K562 (cell line): ENCODE measurements around the gene SCGB1D4. TPM values are rescaled to one million over a fixed set of nuclear protein-coding genes. Genes with fewer than 3 reads are reported as not detected.

Experiments used
- GABPB2 ChIP-seq: fragments of 250-450 bp; sonication (Bioruptor Pico); conservative IDR thresholded peaks from 2 replicates; pipeline ENCODE4 v1.5.1; 2021; ENCODE audit warnings: mild to moderate bottlenecking
- polyA plus RNA-seq, 8 experiments: library from polyadenylated mRNA; depleted of rRNA in 4 of 8; stranded (reverse) in 5 of 8; unstranded in 3 of 8; fragments of >200 nt; fragmentation: Nextera tagmentation in 2 of 8; fragmentation: Illumina TruSeq in 1 of 8; extraction: Ambion mirVana in 2 of 8; extraction: Trizol in 1 of 8; gene quantifications; 2 replicates each; pipeline versions ENCODE4 v1.2.1 to v1.2.3, GENCODE V29; 2011 to 2014; ENCODE audit warnings: inconsistent platforms in 1 of 8, missing spikeins in 1 of 8
- total RNA-seq, 7 experiments: library from RNA; depleted of rRNA in 6 of 7; stranded (reverse); fragments of >200 nt in 6 of 7; fragmentation: Illumina TruSeq in 2 of 7; extraction: Trizol in 2 of 7; gene quantifications; 2 replicates each; pipeline versions ENCODE4 v1.2.1 to v1.2.3, GENCODE V29; 2011 to 2021; ENCODE audit warnings: low replicate concordance in 1 of 7
- TF ChIP-seq, protein P1 (sequence below): fragments of 450-650 bp; IDR thresholded peaks from 2 replicates; pipeline ENCODE4 v1.7.1; 2018; ENCODE audit warnings: mild to moderate bottlenecking, low read depth; ENCODE audit not compliant: partially characterized antibody
- TF ChIP-seq, protein P2 (sequence below): fragments of 450-650 bp; IDR thresholded peaks from 2 replicates; pipeline ENCODE4 v1.6.1; 2016; ENCODE audit warnings: mild to moderate bottlenecking, moderate library complexity
- TF ChIP-seq, protein P3 (sequence below): fragments of 150-350 bp; IDR thresholded peaks from 2 replicates; pipeline ENCODE4 v1.6.1; 2014; ENCODE audit warnings: low read depth, mild to moderate bottlenecking, low read length, borderline replicate concordance
- TF ChIP-seq, protein P4 (sequence below): sonication (generic); formaldehyde crosslinking; IDR thresholded peaks from 2 replicates; pipeline ENCODE4 v1.8.1; 2023; ENCODE audit warnings: mild to moderate bottlenecking, missing genetic modification reagents

Gene SCGB1D4
- total and polyA plus RNA-seq, 9 of the 15 experiments (the other 6 are each of a cell fraction or from before 2014, with no cell fraction given), result not detected

DNA sequence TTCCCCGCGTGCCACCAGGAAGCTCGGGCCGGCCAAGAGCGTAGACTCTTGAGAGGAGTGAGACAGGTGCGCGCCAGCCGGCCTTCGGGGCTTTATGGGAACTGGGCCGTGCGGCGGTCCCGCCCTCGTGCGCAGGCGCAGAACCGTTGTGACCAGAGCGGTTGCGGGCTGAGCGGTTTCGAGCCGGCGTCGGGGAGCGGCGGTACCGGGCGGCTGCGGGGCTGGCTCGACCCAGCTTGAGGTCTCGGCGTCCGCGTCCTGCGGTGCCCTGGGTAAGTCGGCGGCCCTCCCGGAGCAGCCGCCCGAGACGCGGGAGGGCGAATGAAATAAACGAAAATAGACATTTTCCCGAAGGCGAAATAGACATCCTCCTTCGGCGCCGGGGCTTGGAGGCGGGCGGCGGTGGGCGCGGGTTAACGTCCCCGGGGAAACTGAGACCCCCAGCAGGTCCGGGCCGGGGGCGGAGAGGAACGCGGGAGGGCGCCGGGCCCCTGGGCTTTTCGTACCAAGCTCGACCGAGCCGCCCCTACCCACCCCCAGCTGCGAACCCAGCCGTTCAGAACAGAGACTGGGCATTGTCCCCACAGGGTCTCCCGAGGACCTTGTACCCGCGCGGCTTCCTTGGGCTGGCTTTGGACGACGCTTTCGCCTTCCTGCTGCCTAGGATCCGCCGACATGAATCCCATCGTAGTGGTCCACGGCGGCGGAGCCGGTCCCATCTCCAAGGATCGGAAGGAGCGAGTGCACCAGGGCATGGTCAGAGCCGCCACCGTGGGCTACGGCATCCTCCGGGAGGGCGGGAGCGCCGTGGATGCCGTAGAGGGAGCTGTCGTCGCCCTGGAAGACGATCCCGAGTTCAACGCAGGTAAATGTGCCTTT is 38.7 kb upstream of the SCGB1D4 start, which contains the start of gene ASRGL1 (continued):
- TF ChIP-seq, protein P1, sequence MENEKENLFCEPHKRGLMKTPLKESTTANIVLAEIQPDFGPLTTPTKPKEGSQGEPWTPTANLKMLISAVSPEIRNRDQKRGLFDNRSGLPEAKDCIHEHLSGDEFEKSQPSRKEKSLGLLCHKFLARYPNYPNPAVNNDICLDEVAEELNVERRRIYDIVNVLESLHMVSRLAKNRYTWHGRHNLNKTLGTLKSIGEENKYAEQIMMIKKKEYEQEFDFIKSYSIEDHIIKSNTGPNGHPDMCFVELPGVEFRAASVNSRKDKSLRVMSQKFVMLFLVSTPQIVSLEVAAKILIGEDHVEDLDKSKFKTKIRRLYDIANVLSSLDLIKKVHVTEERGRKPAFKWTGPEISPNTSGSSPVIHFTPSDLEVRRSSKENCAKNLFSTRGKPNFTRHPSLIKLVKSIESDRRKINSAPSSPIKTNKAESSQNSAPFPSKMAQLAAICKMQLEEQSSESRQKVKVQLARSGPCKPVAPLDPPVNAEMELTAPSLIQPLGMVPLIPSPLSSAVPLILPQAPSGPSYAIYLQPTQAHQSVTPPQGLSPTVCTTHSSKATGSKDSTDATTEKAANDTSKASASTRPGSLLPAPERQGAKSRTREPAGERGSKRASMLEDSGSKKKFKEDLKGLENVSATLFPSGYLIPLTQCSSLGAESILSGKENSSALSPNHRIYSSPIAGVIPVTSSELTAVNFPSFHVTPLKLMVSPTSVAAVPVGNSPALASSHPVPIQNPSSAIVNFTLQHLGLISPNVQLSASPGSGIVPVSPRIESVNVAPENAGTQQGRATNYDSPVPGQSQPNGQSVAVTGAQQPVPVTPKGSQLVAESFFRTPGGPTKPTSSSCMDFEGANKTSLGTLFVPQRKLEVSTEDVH, result no peak
- no peak for TF ChIP-seq GABPB2 (CRISPR knock-in tag)
- TF ChIP-seq, protein P2, sequence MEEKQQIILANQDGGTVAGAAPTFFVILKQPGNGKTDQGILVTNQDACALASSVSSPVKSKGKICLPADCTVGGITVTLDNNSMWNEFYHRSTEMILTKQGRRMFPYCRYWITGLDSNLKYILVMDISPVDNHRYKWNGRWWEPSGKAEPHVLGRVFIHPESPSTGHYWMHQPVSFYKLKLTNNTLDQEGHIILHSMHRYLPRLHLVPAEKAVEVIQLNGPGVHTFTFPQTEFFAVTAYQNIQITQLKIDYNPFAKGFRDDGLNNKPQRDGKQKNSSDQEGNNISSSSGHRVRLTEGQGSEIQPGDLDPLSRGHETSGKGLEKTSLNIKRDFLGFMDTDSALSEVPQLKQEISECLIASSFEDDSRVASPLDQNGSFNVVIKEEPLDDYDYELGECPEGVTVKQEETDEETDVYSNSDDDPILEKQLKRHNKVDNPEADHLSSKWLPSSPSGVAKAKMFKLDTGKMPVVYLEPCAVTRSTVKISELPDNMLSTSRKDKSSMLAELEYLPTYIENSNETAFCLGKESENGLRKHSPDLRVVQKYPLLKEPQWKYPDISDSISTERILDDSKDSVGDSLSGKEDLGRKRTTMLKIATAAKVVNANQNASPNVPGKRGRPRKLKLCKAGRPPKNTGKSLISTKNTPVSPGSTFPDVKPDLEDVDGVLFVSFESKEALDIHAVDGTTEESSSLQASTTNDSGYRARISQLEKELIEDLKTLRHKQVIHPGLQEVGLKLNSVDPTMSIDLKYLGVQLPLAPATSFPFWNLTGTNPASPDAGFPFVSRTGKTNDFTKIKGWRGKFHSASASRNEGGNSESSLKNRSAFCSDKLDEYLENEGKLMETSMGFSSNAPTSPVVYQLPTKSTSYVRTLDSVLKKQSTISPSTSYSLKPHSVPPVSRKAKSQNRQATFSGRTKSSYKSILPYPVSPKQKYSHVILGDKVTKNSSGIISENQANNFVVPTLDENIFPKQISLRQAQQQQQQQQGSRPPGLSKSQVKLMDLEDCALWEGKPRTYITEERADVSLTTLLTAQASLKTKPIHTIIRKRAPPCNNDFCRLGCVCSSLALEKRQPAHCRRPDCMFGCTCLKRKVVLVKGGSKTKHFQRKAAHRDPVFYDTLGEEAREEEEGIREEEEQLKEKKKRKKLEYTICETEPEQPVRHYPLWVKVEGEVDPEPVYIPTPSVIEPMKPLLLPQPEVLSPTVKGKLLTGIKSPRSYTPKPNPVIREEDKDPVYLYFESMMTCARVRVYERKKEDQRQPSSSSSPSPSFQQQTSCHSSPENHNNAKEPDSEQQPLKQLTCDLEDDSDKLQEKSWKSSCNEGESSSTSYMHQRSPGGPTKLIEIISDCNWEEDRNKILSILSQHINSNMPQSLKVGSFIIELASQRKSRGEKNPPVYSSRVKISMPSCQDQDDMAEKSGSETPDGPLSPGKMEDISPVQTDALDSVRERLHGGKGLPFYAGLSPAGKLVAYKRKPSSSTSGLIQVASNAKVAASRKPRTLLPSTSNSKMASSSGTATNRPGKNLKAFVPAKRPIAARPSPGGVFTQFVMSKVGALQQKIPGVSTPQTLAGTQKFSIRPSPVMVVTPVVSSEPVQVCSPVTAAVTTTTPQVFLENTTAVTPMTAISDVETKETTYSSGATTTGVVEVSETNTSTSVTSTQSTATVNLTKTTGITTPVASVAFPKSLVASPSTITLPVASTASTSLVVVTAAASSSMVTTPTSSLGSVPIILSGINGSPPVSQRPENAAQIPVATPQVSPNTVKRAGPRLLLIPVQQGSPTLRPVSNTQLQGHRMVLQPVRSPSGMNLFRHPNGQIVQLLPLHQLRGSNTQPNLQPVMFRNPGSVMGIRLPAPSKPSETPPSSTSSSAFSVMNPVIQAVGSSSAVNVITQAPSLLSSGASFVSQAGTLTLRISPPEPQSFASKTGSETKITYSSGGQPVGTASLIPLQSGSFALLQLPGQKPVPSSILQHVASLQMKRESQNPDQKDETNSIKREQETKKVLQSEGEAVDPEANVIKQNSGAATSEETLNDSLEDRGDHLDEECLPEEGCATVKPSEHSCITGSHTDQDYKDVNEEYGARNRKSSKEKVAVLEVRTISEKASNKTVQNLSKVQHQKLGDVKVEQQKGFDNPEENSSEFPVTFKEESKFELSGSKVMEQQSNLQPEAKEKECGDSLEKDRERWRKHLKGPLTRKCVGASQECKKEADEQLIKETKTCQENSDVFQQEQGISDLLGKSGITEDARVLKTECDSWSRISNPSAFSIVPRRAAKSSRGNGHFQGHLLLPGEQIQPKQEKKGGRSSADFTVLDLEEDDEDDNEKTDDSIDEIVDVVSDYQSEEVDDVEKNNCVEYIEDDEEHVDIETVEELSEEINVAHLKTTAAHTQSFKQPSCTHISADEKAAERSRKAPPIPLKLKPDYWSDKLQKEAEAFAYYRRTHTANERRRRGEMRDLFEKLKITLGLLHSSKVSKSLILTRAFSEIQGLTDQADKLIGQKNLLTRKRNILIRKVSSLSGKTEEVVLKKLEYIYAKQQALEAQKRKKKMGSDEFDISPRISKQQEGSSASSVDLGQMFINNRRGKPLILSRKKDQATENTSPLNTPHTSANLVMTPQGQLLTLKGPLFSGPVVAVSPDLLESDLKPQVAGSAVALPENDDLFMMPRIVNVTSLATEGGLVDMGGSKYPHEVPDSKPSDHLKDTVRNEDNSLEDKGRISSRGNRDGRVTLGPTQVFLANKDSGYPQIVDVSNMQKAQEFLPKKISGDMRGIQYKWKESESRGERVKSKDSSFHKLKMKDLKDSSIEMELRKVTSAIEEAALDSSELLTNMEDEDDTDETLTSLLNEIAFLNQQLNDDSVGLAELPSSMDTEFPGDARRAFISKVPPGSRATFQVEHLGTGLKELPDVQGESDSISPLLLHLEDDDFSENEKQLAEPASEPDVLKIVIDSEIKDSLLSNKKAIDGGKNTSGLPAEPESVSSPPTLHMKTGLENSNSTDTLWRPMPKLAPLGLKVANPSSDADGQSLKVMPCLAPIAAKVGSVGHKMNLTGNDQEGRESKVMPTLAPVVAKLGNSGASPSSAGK, result peak; percentile 94
- TF ChIP-seq, protein P3, sequence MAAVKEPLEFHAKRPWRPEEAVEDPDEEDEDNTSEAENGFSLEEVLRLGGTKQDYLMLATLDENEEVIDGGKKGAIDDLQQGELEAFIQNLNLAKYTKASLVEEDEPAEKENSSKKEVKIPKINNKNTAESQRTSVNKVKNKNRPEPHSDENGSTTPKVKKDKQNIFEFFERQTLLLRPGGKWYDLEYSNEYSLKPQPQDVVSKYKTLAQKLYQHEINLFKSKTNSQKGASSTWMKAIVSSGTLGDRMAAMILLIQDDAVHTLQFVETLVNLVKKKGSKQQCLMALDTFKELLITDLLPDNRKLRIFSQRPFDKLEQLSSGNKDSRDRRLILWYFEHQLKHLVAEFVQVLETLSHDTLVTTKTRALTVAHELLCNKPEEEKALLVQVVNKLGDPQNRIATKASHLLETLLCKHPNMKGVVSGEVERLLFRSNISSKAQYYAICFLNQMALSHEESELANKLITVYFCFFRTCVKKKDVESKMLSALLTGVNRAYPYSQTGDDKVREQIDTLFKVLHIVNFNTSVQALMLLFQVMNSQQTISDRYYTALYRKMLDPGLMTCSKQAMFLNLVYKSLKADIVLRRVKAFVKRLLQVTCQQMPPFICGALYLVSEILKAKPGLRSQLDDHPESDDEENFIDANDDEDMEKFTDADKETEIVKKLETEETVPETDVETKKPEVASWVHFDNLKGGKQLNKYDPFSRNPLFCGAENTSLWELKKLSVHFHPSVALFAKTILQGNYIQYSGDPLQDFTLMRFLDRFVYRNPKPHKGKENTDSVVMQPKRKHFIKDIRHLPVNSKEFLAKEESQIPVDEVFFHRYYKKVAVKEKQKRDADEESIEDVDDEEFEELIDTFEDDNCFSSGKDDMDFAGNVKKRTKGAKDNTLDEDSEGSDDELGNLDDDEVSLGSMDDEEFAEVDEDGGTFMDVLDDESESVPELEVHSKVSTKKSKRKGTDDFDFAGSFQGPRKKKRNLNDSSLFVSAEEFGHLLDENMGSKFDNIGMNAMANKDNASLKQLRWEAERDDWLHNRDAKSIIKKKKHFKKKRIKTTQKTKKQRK, result no peak
- TF ChIP-seq, protein P4, sequence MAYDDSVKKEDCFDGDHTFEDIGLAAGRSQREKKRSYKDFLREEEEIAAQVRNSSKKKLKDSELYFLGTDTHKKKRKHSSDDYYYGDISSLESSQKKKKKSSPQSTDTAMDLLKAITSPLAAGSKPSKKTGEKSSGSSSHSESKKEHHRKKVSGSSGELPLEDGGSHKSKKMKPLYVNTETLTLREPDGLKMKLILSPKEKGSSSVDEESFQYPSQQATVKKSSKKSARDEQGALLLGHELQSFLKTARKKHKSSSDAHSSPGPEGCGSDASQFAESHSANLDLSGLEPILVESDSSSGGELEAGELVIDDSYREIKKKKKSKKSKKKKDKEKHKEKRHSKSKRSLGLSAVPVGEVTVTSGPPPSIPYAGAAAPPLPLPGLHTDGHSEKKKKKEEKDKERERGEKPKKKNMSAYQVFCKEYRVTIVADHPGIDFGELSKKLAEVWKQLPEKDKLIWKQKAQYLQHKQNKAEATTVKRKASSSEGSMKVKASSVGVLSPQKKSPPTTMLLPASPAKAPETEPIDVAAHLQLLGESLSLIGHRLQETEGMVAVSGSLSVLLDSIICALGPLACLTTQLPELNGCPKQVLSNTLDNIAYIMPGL (CRISPR knock-in tag), result 0 out of 2 replicates have a peak, but pooled peaks have one; percentile 49
